Lung (tissue), 12 donors: ENCODE data around the gene ALS2CL. TPM values are rescaled to one million over a fixed set of nuclear protein-coding genes. Genes with fewer than 3 reads are reported as not detected.

Source experiments
- ATAC-seq: fragments of 200-7000 bp; cut with Tn5 transposase; one replicate; pipeline ENCODE4 v1.9.1; 2020; ENCODE audit warnings: moderate number of reproducible peaks; ENCODE audit not compliant: insufficient read depth, low FRiP score
- DNase-seq, 3 donors: peaks; one replicate each; pipeline ENCODE4 v3.0.0-alpha.2; 2013 to 2017
- H3K27ac ChIP-seq, 2 donors: one replicate each; pipeline ENCODE4 v1.5.1; 2013; ENCODE audit warnings: mild to moderate bottlenecking in 2 of 2, moderate library complexity in 2 of 2, control low read depth in 1 of 2, inconsistent platforms in 1 of 2, low read depth in 1 of 2, low read length in 1 of 2
- H3K27me3 ChIP-seq, 3 donors: one replicate each; pipeline ENCODE4 v1.5.1; 2013; ENCODE audit warnings: low read length in 2 of 3; ENCODE audit not compliant: control insufficient read depth in 3 of 3, insufficient read depth in 3 of 3
- H3K36me3 ChIP-seq, 4 donors: one replicate each; pipeline ENCODE4 v1.5.1; 2013; ENCODE audit warnings: low read length in 4 of 4, mild to moderate bottlenecking in 1 of 4, moderate library complexity in 1 of 4; ENCODE audit not compliant: control insufficient read depth in 4 of 4, insufficient read depth in 4 of 4
- H3K4me1 ChIP-seq, 5 donors: one replicate each; pipeline ENCODE4 v1.5.1; 2013; ENCODE audit warnings: low read length in 5 of 5, mild to moderate bottlenecking in 2 of 5, moderate library complexity in 1 of 5; ENCODE audit not compliant: control insufficient read depth in 5 of 5, insufficient read depth in 5 of 5
- H3K4me3 ChIP-seq: one replicate; pipeline ENCODE4 v1.5.1; 2013; ENCODE audit warnings: mild to moderate bottlenecking, control low read depth, moderate library complexity
- H3K9ac ChIP-seq, 2 donors: one replicate each; pipeline ENCODE4 v1.5.1; 2013; ENCODE audit warnings: low read length in 2 of 2, control low read depth in 1 of 2; ENCODE audit not compliant: insufficient read depth in 1 of 2
- H3K9me3 ChIP-seq, 4 donors: one replicate each; pipeline ENCODE4 v1.5.1; 2013; ENCODE audit warnings: low read length in 3 of 4, mild to moderate bottlenecking in 1 of 4, moderate library complexity in 1 of 4; ENCODE audit not compliant: control insufficient read depth in 4 of 4, insufficient read depth in 3 of 4
- CTCF ChIP-seq: IDR thresholded peaks from 2 replicates; pipeline ENCODE4 v1.5.1; 2012; ENCODE audit warnings: mild to moderate bottlenecking; ENCODE audit errors: control extremely low read depth, extremely low read depth
- WGBS, 2 donors: extraction: QIAGEN DNeasy Blood & Tissue Kit; methylation state at CpG; one replicate each; pipeline ENCODE4 v1.1.7; 2013; 5-methylcytosine and 5-hydroxymethylcytosine counted together
- polyA plus RNA-seq, 2 donors: library from polyadenylated mRNA; stranded (reverse); fragments of 200-250 nt; gene quantifications; one replicate each; pipeline ENCODE4 v1.2.1, GENCODE V29; 2013
- total RNA-seq, 2 donors: library from RNA; depleted of rRNA in 1 of 2; stranded (reverse); fragments of >200 nt in 1 of 2; gene quantifications; one replicate each; pipeline ENCODE4 v1.2.1, GENCODE V29; 2014 to 2021
- donor health status: control.
- donor health status: control.
- donor health status: Bipolar disorder and iron deficiency.
- donor health status: healthy.
- donor health status: DM: yes; HTN: yes; CAD: no.

ALS2CL gene
- total and polyA plus RNA-seq, 4 donors: 23.6 to 58.5 (median 48.9) TPM

GRCh38 chr3:46656778-46657556 lies 36.5 kb downstream of the ALS2CL start:
- 90 to 93% methylated on average over 9 of the region's 9 CpGs for WGBS, 2 donors
- Histone ChIP-seq H3K9me3 (no peaks in the 10 kb centered on the region), H3K4me3 (no peak overlapping the region), H3K4me1 (peaks cover 0 to 3% (median 0%) of the 10 kb centered on the region in 5 donors), H3K27me3 (no peaks in the 10 kb centered on the region), H3K36me3 (no peaks in the 10 kb centered on the region), H3K9ac (no peak overlapping the region), H3K27ac (no peak overlapping the region)
- ATAC-seq (no peak), DNase-seq (no peak)
- no peak for TF ChIP-seq CTCF

GRCh38 chr3:46655271-46655670 lies 38.2 kb downstream of the ALS2CL start:
- WGBS, 2 donors: 81 to 86% methylated on average over 6 of the region's 6 CpGs
- Histone ChIP-seq H3K27me3 (no peaks in the 10 kb centered on the region), H3K9me3 (no peaks in the 10 kb centered on the region), H3K36me3 (no peaks in the 10 kb centered on the region), H3K4me3 (no peak overlapping the region), H3K9ac (no peak overlapping the region), H3K4me1 (no peaks in the 10 kb centered on the region), H3K27ac (no peak overlapping the region)
- ATAC-seq: no peak
- no peak for TF ChIP-seq CTCF
- no peak for DNase-seq

- no peaks in the 10 kb centered on the region for H3K4me1 ChIP-seq
- DNase-seq (no peak), ATAC-seq (no peak)
- 57 to 82% methylated on average over 1 of the region's 1 CpG for WGBS, 2 donors
- H3K36me3 ChIP-seq: no peaks in the 10 kb centered on the region
- H3K27ac ChIP-seq: no peak overlapping the region
- no peaks in the 10 kb centered on the region for H3K27me3 ChIP-seq
- H3K9ac ChIP-seq: no peak overlapping the region
- H3K9me3 ChIP-seq: no peaks in the 10 kb centered on the region
- no peak overlapping the region for H3K4me3 ChIP-seq
- TF ChIP-seq CTCF: no peak
Observed at GRCh38 chr3:46651084-46651483, 42.4 kb downstream of the ALS2CL start.
